ENCODE results near the gene BRD9.

BRD9 gene

DNA sequence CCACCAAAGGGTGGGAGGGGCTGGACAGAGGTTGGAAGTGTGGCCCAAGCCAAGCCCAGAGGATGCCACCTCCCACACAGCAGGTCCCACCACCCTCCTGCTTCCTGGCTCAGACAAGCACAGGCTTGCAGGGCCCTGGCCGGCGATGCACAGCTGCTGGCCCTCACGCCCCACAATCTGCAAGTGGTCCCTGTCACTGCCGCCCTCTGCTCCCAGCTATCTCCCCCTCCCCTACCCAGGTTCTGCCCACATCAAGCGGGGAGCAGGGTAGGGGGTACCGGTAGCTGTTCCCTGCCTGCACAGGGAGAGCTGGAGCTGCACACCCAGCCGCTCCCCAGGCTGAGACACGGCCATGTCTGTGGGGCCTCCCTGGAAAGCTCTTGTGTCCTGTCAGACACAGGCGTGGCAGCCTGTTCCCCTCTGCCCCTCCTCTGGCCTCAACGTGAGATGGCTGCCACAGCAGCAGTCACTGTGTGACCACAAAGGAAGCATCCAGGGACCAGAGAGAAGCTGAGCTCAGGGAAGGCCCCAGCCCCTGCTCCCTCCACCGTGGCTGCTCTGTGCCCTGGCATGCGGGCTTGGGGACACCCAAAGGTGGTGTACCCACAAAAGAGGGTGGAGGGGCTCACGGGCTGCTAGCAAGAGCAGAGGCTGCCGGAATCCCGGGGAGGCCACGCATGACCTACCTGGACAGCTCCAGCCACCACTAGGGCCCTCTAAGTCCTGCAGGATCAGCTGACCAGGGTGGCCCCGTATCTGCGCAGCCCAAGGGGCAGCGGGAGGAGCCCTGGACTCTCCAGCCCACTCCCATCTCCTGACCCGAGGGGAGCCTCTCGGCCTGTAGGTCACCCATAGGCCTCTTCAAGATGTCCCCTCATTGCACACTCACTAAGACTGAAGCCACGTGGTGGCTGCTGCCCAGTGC lies 30.9 kb downstream of the BRD9 start:
- no peak for TF ChIP-seq SIN3A (IDR thresholded peaks at IDR 0.05; ENCODE audit: borderline replicate concordance, insufficient read depth, low read length)
- TF ChIP-seq, protein P1, sequence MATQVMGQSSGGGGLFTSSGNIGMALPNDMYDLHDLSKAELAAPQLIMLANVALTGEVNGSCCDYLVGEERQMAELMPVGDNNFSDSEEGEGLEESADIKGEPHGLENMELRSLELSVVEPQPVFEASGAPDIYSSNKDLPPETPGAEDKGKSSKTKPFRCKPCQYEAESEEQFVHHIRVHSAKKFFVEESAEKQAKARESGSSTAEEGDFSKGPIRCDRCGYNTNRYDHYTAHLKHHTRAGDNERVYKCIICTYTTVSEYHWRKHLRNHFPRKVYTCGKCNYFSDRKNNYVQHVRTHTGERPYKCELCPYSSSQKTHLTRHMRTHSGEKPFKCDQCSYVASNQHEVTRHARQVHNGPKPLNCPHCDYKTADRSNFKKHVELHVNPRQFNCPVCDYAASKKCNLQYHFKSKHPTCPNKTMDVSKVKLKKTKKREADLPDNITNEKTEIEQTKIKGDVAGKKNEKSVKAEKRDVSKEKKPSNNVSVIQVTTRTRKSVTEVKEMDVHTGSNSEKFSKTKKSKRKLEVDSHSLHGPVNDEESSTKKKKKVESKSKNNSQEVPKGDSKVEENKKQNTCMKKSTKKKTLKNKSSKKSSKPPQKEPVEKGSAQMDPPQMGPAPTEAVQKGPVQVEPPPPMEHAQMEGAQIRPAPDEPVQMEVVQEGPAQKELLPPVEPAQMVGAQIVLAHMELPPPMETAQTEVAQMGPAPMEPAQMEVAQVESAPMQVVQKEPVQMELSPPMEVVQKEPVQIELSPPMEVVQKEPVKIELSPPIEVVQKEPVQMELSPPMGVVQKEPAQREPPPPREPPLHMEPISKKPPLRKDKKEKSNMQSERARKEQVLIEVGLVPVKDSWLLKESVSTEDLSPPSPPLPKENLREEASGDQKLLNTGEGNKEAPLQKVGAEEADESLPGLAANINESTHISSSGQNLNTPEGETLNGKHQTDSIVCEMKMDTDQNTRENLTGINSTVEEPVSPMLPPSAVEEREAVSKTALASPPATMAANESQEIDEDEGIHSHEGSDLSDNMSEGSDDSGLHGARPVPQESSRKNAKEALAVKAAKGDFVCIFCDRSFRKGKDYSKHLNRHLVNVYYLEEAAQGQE (IDR thresholded peaks at IDR 0.05; ENCODE audit: insufficient read depth in 1 of 2, low read depth in 2 of 2, low read length in 2 of 2) = no peak
- TF ChIP-seq TAF1 (IDR thresholded peaks at IDR 0.05; ENCODE audit: borderline replicate concordance, insufficient read depth, low read length) = no peak
- TF ChIP-seq POLR2AphosphoS5 (IDR thresholded peaks at IDR 0.05; ENCODE audit: low read depth, low read length) = no peak
- TF ChIP-seq FOXP2 (optimal IDR thresholded peaks at IDR 0.05; ENCODE audit: borderline replicate concordance, extremely low read depth, extremely low read length, insufficient read depth) = no peak

DNA sequence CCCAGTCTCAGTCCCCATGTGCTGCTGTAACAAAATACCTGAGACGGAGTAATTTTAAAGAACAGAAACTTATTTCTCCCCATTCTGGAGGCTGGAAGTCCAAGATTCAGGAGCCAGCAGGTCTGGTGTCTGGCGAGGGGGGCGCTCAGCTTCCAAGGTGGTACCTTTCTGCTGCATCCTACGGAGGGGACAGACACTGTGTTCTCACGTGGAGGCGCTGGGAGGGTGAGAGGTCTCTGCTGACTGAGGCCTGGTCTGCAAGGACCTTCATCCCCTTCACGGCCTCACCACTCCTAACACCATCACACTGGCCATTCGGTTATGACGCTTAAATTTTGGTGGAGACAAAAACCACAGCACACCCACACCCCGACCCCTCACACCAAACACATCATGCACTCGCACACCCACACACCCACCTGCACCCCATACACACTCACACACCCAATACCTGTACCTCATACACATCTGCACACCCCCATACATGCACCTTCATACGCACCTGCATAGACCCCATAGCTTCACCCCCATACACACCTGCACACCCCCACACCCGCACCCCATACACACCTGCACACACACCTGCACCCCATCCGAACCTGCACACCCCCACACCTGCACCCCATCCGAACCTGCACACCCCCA lies 32.0 kb downstream of the BRD9 start:
- TF ChIP-seq SIN3A (IDR thresholded peaks at IDR 0.05; ENCODE audit: borderline replicate concordance, insufficient read depth, low read length) = no peak

DNA sequence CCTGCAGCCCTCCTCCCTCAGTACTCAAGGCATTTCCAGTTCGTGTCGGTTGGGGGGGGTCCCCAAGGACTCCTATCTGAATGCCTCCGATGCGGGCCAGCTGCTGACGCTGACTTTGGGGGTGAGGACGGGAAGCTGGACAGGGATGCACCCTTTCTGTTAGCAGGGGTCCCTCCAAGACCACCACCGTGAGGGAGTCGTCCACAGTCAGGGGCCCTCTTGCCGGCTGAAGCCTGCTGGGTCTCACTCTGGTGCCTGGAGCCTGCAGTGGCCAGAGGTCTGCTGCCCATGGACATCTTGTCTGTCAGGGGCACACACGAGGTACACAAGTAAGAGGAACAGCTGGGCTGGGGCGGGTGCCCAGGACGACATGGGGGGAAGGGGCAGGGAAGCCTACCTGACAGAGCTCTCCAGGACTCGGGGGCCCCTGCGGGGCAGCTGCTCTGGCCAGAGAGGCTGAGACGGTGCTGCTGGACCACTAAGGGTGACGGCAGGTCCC lies 32.8 kb downstream of the BRD9 start:
- TF ChIP-seq FOXP2 (optimal IDR thresholded peaks at IDR 0.05; ENCODE audit: borderline replicate concordance, extremely low read depth, extremely low read length, insufficient read depth) (no peak), POLR2AphosphoS5 (IDR thresholded peaks at IDR 0.05; ENCODE audit: low read depth, low read length) (no peak), SIN3A (IDR thresholded peaks at IDR 0.05; ENCODE audit: borderline replicate concordance, insufficient read depth, low read length) (no peak), TAF1 (IDR thresholded peaks at IDR 0.05; ENCODE audit: borderline replicate concordance, insufficient read depth, low read length) (no peak)
- TF ChIP-seq, protein P1 (IDR thresholded peaks at IDR 0.05; ENCODE audit: insufficient read depth in 1 of 2, low read depth in 2 of 2, low read length in 2 of 2) = no peak

DNA sequence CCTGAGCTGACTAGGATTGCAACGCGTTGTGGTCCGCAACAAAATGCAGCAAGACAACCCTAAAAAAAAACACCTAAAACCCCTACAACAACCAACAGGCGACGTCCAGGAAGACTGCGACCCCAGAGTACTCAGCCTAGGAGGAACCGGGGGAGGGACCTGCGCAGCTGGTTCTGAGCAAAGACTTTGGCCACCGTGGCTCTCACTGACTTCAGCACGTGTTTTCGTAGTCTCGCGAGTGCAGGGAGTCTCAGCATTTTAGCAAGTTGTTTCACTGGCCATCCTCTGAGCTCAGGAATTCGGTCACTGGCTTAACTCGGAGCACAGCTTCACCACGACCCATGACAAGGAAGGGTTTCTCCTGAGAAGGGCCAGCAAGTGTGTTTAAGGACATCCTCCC lies 33.2 kb downstream of the BRD9 start:
- TF ChIP-seq FOXP2 (optimal IDR thresholded peaks at IDR 0.05; ENCODE audit: borderline replicate concordance, extremely low read depth, extremely low read length, insufficient read depth) = no peak
- TF ChIP-seq, protein P1 (IDR thresholded peaks at IDR 0.05; ENCODE audit: insufficient read depth in 1 of 2, low read depth in 2 of 2, low read length in 2 of 2) = no peak
- no peak for TF ChIP-seq SIN3A (IDR thresholded peaks at IDR 0.05; ENCODE audit: borderline replicate concordance, insufficient read depth, low read length)
- TF ChIP-seq TAF1 (IDR thresholded peaks at IDR 0.05; ENCODE audit: borderline replicate concordance, insufficient read depth, low read length) = no peak
- no peak for TF ChIP-seq POLR2AphosphoS5 (IDR thresholded peaks at IDR 0.05; ENCODE audit: low read depth, low read length)

DNA sequence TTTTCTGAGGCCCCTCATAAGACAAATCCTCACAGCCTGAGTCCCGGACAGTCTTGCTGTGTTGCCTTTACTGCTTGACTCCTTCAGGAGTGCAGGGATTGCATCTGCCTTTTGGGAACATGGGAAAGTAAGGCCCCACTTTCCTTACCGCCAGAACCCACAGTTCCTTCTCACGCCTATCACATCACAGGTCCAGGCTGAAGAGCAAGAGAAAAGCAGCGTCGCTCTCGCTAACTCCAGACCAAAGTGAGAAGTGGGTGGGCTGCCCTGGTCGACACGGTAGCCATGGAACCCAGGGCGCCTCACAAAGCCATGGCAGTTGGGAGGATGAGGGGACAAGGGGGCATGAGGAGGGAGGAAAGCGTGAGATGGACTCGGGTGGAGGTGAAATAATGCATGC lies 33.9 kb downstream of the BRD9 start:
- no peak for TF ChIP-seq SIN3A (IDR thresholded peaks at IDR 0.05; ENCODE audit: borderline replicate concordance, insufficient read depth, low read length)
- TF ChIP-seq, protein P1 (IDR thresholded peaks at IDR 0.05; ENCODE audit: insufficient read depth in 1 of 2, low read depth in 2 of 2, low read length in 2 of 2) = no peak
- TF ChIP-seq POLR2AphosphoS5 (IDR thresholded peaks at IDR 0.05; ENCODE audit: low read depth, low read length) = no peak
- no peak for TF ChIP-seq FOXP2 (optimal IDR thresholded peaks at IDR 0.05; ENCODE audit: borderline replicate concordance, extremely low read depth, extremely low read length, insufficient read depth)
- no peak for TF ChIP-seq TAF1 (IDR thresholded peaks at IDR 0.05; ENCODE audit: borderline replicate concordance, insufficient read depth, low read length)

Measured in PFSK-1 (cell line).